SK-N-SH (cell line): ENCODE data around the gene NFX1. TPM values are rescaled to one million over a fixed set of nuclear protein-coding genes. Genes with fewer than 3 reads are reported as not detected.

Experiments used
- CTCF ChIA-PET: fragments of 300-600, 350-600 bp; formaldehyde crosslinking; extraction: SDS; loops from one replicate; lab custom pipeline; 2021; lab: Yijun Ruan, JAX
- POLR2A ChIA-PET: fragments of 350-600 bp; sonication (Branson Sonifier 250); formaldehyde crosslinking; extraction: SDS; loops from one replicate; lab custom pipeline; 2020; ENCODE audit warnings: antibody characterized with exemption, inconsistent platforms; lab: Yijun Ruan, JAX
- DNase-seq: peaks from one replicate; pipeline ENCODE4 v3.0.0; 2012
- H2AFZ ChIP-seq: fragments of 200-600 bp; sonication (generic); 2 replicates; pipeline ENCODE4 v1.8.1; 2016; ENCODE audit warnings: antibody characterized with exemption, mild to moderate bottlenecking, low read depth
- H3F3A ChIP-seq: fragments of 200-600 bp; sonication (generic); replicated peaks from 2 replicates; pipeline ENCODE3; 2016; ENCODE audit warnings: antibody characterized with exemption, mild to moderate bottlenecking; ENCODE audit not compliant: insufficient read depth
- H3K27ac ChIP-seq, 2 experiments: fragments of 200-500 bp in 1 of 2; fragments of 200-600 bp in 1 of 2; sonication (Bioruptor generic) in 1 of 2; sonication (generic), shearing (Covaris generic) in 1 of 2; 2 replicates each; pipeline versions ENCODE4 v1.5.1 to v1.6.1; 2014 to 2016; ENCODE audit warnings: low read depth in 2 of 2, inconsistent platforms in 1 of 2, low read length in 1 of 2, mild to moderate bottlenecking in 1 of 2, mixed read lengths in 1 of 2
- H3K27me3 ChIP-seq: fragments of 200-600 bp; sonication (generic), shearing (Covaris generic); 2 replicates; pipeline ENCODE4 v1.6.1; 2016; ENCODE audit warnings: mixed run types; ENCODE audit not compliant: insufficient read depth
- H3K36me3 ChIP-seq, 2 experiments: fragments of 200-500 bp in 1 of 2; fragments of 200-600 bp in 1 of 2; sonication (Bioruptor generic) in 1 of 2; sonication (generic) in 1 of 2; replicated peaks in 1 of 2; 2 replicates each; pipeline versions ENCODE3 to v1.5.1; 2014 to 2016; ENCODE audit warnings: low read length in 1 of 2, mild to moderate bottlenecking in 1 of 2; ENCODE audit not compliant: insufficient read depth in 2 of 2, control insufficient read depth in 1 of 2
- H3K4me1 ChIP-seq, 2 experiments: fragments of 200-500 bp in 1 of 2; fragments of 200-600 bp in 1 of 2; sonication (Bioruptor generic) in 1 of 2; sonication (generic), shearing (Covaris generic) in 1 of 2; 2 replicates each; pipeline versions ENCODE4 v1.5.1 to v1.6.1; 2014 to 2016; ENCODE audit warnings: low read depth in 1 of 2, low read length in 1 of 2, mixed run types in 1 of 2; ENCODE audit not compliant: insufficient read depth in 2 of 2, control insufficient read depth in 1 of 2
- H3K4me2 ChIP-seq: fragments of 200-600 bp; sonication (generic), shearing (Covaris generic); 2 replicates; pipeline ENCODE4 v1.6.1; 2017; ENCODE audit warnings: mixed run types
- H3K4me3 ChIP-seq, 2 experiments: fragments of 200-500 bp in 1 of 2; fragments of 200-600 bp in 1 of 2; sonication (Bioruptor generic) in 1 of 2; sonication (generic), shearing (Covaris generic) in 1 of 2; 2 replicates each; pipeline versions ENCODE4 v1.5.1 to v1.8.1; 2014 to 2016; ENCODE audit warnings: low read depth in 2 of 2, inconsistent platforms in 1 of 2, low read length in 1 of 2, mild to moderate bottlenecking in 1 of 2, mixed read lengths in 1 of 2, moderate library complexity in 1 of 2
- H3K79me2 ChIP-seq: fragments of 200-600 bp; sonication (generic); 2 replicates; pipeline ENCODE4 v1.8.1; 2017; ENCODE audit warnings: mild to moderate bottlenecking; ENCODE audit not compliant: insufficient read depth
- H3K9ac ChIP-seq: fragments of 200-600 bp; sonication (generic); 2 replicates; pipeline ENCODE4 v1.6.1; 2017; ENCODE audit warnings: mixed run types
- H3K9me2 ChIP-seq: fragments of 200-600 bp; sonication (generic); 2 replicates; pipeline ENCODE4 v1.6.1; 2017; ENCODE audit warnings: mixed run types
- H3K9me3 ChIP-seq: fragments of 200-600 bp; sonication (generic); 2 replicates; pipeline ENCODE4 v1.6.1; 2017; ENCODE audit warnings: mixed run types, mild to moderate bottlenecking, moderate library complexity
- H4K20me1 ChIP-seq: fragments of 200-600 bp; sonication (generic); 2 replicates; pipeline ENCODE4 v1.6.1; 2017; ENCODE audit warnings: mild to moderate bottlenecking, mixed run types; ENCODE audit not compliant: insufficient read depth
- CTCF ChIP-seq: fragments of 200-600 bp; sonication (generic); IDR thresholded peaks from 2 replicates; pipeline ENCODE4 v1.6.1; 2017; ENCODE audit warnings: antibody characterized with exemption, mild to moderate bottlenecking, moderate library complexity
- EZH2phosphoT487 ChIP-seq: fragments of 200-600 bp; sonication (generic); IDR thresholded peaks from 2 replicates; pipeline ENCODE4 v1.6.1; 2017; ENCODE audit warnings: low read depth, mixed run types, mild to moderate bottlenecking, antibody characterized with exemption, moderate library complexity, borderline replicate concordance
- GATA2 ChIP-seq: sonication (generic); formaldehyde crosslinking; IDR thresholded peaks from 2 replicates; pipeline ENCODE4 v1.5.0; 2020; ENCODE audit warnings: mild to moderate bottlenecking, missing genetic modification reagents
- IRF3 ChIP-seq: fragments of 150-350 bp; IDR thresholded peaks from 2 replicates; pipeline ENCODE4 v1.6.1; 2016; ENCODE audit warnings: mild to moderate bottlenecking, low read depth, low read length
- JUND ChIP-seq: IDR thresholded peaks from 2 replicates; pipeline ENCODE4 v1.4.0; 2012
- MAX ChIP-seq: IDR thresholded peaks from 2 replicates; pipeline ENCODE4 v1.4.0; 2012; ENCODE audit warnings: low read depth
- MEF2A ChIP-seq: IDR thresholded peaks from 2 replicates; pipeline ENCODE4 v1.4.0; 2012; ENCODE audit warnings: low read depth, borderline replicate concordance
- MXI1 ChIP-seq: IDR thresholded peaks from 2 replicates; pipeline ENCODE4 v1.6.1; 2012; ENCODE audit warnings: mild to moderate bottlenecking, low read depth, low read length, improper control_type of control experiment
- NFIC ChIP-seq: IDR thresholded peaks from 2 replicates; pipeline ENCODE4 v1.4.0; 2012; ENCODE audit warnings: borderline replicate concordance
- POLR2AphosphoS5 ChIP-seq: IDR thresholded peaks from 2 replicates; pipeline ENCODE4 v1.6.1; 2012; ENCODE audit warnings: low read depth, low read length
- RFX5 ChIP-seq: IDR thresholded peaks from 2 replicates; pipeline ENCODE4 v1.6.1; 2012; ENCODE audit warnings: mild to moderate bottlenecking, improper control_type of control experiment, low read length
- RXRA ChIP-seq: IDR thresholded peaks from 2 replicates; pipeline ENCODE4 v1.4.0; 2012; ENCODE audit warnings: low read depth, mild to moderate bottlenecking, borderline replicate concordance
- SIN3A ChIP-seq: IDR thresholded peaks from 2 replicates; pipeline ENCODE4 v1.6.1; 2012; ENCODE audit warnings: low read depth, mild to moderate bottlenecking, low read length, moderate library complexity, borderline replicate concordance
- SMC3 ChIP-seq: IDR thresholded peaks from 2 replicates; pipeline ENCODE4 v1.6.1; 2012; ENCODE audit warnings: low read depth, low read length, improper control_type of control experiment
- TEAD4 ChIP-seq: IDR thresholded peaks from 2 replicates; pipeline ENCODE4 v1.4.0; 2012; ENCODE audit warnings: mild to moderate bottlenecking, borderline replicate concordance; ENCODE audit not compliant: insufficient read depth
- USF1 ChIP-seq: IDR thresholded peaks from 2 replicates; pipeline ENCODE4 v1.4.0; 2012; ENCODE audit warnings: low read depth, borderline replicate concordance
- USF2 ChIP-seq: fragments of 150-350 bp; IDR thresholded peaks from 2 replicates; pipeline ENCODE4 v1.6.1; 2017; ENCODE audit warnings: antibody characterized with exemption, low read length, low read depth, borderline replicate concordance
- YY1 ChIP-seq: IDR thresholded peaks from 2 replicates; pipeline ENCODE4 v1.4.0; 2012; ENCODE audit warnings: low read depth, mild to moderate bottlenecking
- WGBS: methylation state at CpG from one replicate; pipeline ENCODE4 v1.1.6; 2017; ENCODE audit warnings: low lambda C conversion rate; 5-methylcytosine and 5-hydroxymethylcytosine counted together
- polyA plus RNA-seq, 3 experiments: library from polyadenylated mRNA; depleted of rRNA; stranded (reverse); fragments of >200 nt; gene quantifications; 2 replicates each; pipeline ENCODE4 v1.2.3, GENCODE V29; 2012

Gene NFX1
- polyA plus RNA-seq, 1 of the 3 experiments (the other 2 are of a cell fraction), result 19.6 TPM

GRCh38 chr9:33250458-33250995, 39.8 kb upstream of the NFX1 start:
- Histone ChIP-seq H3K27me3 (no peaks in the 10 kb centered on the region), H4K20me1 (no peaks in the 10 kb centered on the region), H3K4me1 (no peaks in the 10 kb centered on the region; a peak in 1 of 4 replicates), H3K4me2 (no peak overlapping the region), H3F3A (peaks cover 5% of the 10 kb centered on the region), H3K79me2 (no peaks in the 10 kb centered on the region), H3K9me2 (no peaks in the 10 kb centered on the region), H3K9ac (no peak overlapping the region), H3K27ac (no peak overlapping the region), H3K4me3 (no peak overlapping the region), H3K36me3 (peaks cover 10 to 26% of the 10 kb centered on the region in 2 experiments), H3K9me3 (no peaks in the 10 kb centered on the region), H2AFZ (no peak overlapping the region)
- DNase-seq, result no peak
- ChIA-PET POLR2A (no interaction called here), CTCF (no interaction called here)
- TF ChIP-seq CTCF (no peak), MEF2A (no peak), JUND (no peak), GATA2 (CRISPR knock-in tag) (no peak), USF1 (no peak), YY1 (no peak), MXI1 (no peak), EZH2phosphoT487 (no peak), IRF3 (no peak), RFX5 (no peak), SIN3A (no peak), NFIC (no peak), TEAD4 (no peak), RXRA (no peak), MAX (no peak), USF2 (no peak), SMC3 (no peak), POLR2AphosphoS5 (no peak)
- 81% methylated on average over 1 of the region's 1 CpG for WGBS
